Measurements from ENCODE around the gene TBC1D2B. TPM values are rescaled to one million over a fixed set of nuclear protein-coding genes. Genes with fewer than 3 reads are reported as not detected.

Gene TBC1D2B
- total RNA-seq, 2 donors from 2014 or later: 35.9 to 49.1 TPM

- peak overlapping the region; percentile 93 for H3K27ac ChIP-seq
- no peak for TF ChIP-seq CTCF (IDR thresholded peaks at IDR 0.05)
- H3K27me3 ChIP-seq: no peaks in the 10 kb centered on the region
- peaks cover 4% of the 10 kb centered on the region for H3K4me1 ChIP-seq
- intact Hi-C loops (cut with DNase I): no loop called here
- no peaks in the 10 kb centered on the region for H3K36me3 ChIP-seq
- peak overlapping the region; percentile 70 to 97 for H3K9ac ChIP-seq (ENCODE audit: low read depth in 2 of 2, low read length in 2 of 2)
- peak; percentile 84 for DNase-seq
- H3K9me3 ChIP-seq: no peaks in the 10 kb centered on the region
- H3K4me3 ChIP-seq: peak overlapping the region; percentile 97
Measured at GRCh38 chr15:78075490-78076230, 1.9 kb downstream of the TBC1D2B start.

DNA sequence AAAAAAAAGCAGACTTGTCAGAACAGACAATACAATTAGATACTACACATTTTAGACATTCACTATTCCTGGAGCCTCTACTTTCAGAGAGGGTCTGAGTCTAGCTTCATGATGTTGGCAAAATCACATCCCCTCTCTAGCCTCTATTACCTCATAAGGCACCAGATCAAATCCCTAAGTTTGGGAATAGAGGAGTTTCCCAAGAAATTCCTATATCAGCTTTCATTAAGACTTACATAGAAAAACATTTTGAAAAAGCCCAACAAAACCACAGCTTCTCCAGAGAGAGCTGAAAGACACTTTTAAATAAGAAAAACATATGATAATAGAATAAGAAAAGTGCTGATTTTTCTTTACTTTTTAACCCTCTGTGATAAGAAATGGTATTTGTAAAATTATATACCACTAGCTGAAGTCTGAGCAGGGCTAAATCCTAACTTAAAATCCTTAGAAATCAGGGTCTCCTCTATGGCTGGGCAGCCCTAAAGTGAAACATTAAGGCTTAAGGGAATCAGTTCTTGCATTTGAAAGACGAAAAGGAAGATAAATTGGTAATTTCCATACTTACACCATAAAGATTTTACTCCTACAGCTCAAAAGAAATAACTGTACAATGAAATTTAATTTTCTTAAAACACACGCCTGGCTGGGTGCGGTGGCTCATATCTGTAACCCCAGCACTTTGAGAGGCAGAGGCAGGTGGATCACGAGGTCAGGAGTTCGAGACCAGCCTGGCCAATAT lies 4.3 kb downstream of the TBC1D2B start:
- H3K4me3 ChIP-seq: no peak overlapping the region
- no peaks in the 10 kb centered on the region for H3K27me3 ChIP-seq

DNA sequence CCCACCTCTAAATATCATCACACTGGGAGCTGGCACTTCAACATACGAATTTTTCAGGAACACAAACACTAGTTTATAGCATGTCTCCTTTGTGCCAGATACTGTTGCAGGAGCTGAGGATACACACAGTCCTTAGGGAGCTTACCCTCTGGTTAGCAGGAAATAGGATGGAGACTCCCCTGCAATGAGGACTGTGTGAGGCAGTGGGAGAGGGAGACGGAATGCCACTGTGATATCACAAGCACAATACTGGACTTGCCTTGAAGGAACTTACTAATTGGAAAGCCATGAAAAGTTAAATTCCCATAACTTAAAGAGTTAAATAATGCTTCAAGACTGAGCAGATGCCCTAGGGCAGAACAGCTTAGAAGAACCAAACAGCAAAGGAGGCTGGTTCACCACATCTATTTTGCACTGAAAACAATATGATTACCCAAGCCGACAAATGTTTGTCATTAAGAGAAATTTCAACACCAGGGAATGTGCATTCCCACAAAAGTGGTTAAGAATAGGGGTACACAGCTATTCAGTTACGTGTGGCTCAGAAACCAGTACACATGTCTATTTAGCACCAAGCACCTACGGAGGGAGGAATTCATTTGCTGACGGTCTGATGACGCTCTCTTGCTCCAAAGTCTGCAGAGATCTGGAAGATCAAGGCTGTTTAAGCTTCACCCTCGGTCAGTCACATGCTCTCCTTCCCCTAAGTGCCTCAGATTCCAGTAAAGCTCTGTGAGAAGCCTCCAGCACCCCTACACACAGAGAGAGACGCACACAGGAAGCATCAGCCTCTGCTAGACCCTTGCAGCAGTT lies 5.2 kb downstream of the TBC1D2B start:
- intact Hi-C loops (cut with DNase I): no loop called here
- Histone ChIP-seq H3K36me3 (no peaks in the 10 kb centered on the region), H3K4me1 (peaks cover 7% of the 10 kb centered on the region), H3K9me3 (no peaks in the 10 kb centered on the region), H3K27me3 (no peaks in the 10 kb centered on the region), H3K9ac (ENCODE audit: low read depth in 2 of 2, low read length in 2 of 2) (peak overlapping the region in 1 of 2 donors; percentile 53), H3K27ac (peak overlapping the region; percentile 58), H3K4me3 (no peak overlapping the region)
- peak; percentile 76 for DNase-seq
- TF ChIP-seq CTCF (IDR thresholded peaks at IDR 0.05): no peak

More for the DNA sequence above, 4.3 kb downstream of the TBC1D2B start:
- no peaks in the 10 kb centered on the region for H3K36me3 ChIP-seq
- H3K9me3 ChIP-seq: no peaks in the 10 kb centered on the region
- intact Hi-C loops (cut with DNase I): no loop called here
- peak overlapping the region; percentile 58 for H3K27ac ChIP-seq
- no peak for DNase-seq
- H3K4me1 ChIP-seq: peaks cover 4% of the 10 kb centered on the region
- TF ChIP-seq CTCF (IDR thresholded peaks at IDR 0.05): no peak
- peak overlapping the region in 1 of 2 donors; percentile 53 for H3K9ac ChIP-seq (ENCODE audit: low read depth in 2 of 2, low read length in 2 of 2)

DNA sequence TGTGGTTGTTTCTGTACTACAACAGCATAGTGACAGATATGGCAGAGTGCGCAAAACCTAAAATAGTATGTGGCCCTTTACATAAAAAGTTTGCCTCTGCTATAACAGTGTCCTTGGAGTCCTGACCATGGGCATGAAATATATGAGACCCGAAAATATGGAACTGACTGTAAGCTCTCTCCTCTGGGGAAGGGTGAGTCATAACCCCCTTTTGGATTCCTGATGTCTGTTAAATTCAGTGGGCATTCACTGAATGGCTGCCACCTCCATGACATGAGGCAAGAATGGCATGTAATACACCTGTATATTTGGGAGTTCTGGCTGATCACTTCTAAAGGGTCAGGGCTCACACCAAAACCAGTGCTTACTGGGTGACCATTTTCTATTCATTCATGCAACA lies 6.1 kb downstream of the TBC1D2B start:
- TF ChIP-seq CTCF (IDR thresholded peaks at IDR 0.05): no peak
- Histone ChIP-seq H3K9me3 (no peaks in the 10 kb centered on the region), H3K27ac (peak overlapping the region; percentile 58), H3K4me3 (no peak overlapping the region), H3K36me3 (no peaks in the 10 kb centered on the region), H3K9ac (ENCODE audit: low read depth in 2 of 2, low read length in 2 of 2) (peak overlapping the region in 1 of 2 donors; percentile 53), H3K4me1 (peaks cover 16% of the 10 kb centered on the region), H3K27me3 (no peaks in the 10 kb centered on the region)
- DNase-seq: no peak
- intact Hi-C loops (cut with DNase I): no loop called here

- Histone ChIP-seq H3K4me3 (no peak overlapping the region), H3K9me3 (no peaks in the 10 kb centered on the region), H3K4me1 (peaks cover 19% of the 10 kb centered on the region), H3K27ac (peak overlapping the region; percentile 54), H3K36me3 (no peaks in the 10 kb centered on the region), H3K27me3 (no peaks in the 10 kb centered on the region), H3K9ac (ENCODE audit: low read depth in 2 of 2, low read length in 2 of 2) (peak overlapping the region in 1 of 2 donors; percentile 38)
- no peak for DNase-seq
- intact Hi-C loops (cut with DNase I): no loop called here
- TF ChIP-seq CTCF (IDR thresholded peaks at IDR 0.05): no peak
Measured at GRCh38 chr15:78070049-78070700, 7.3 kb downstream of the TBC1D2B start.
